ENCODE measurements around the gene HOXD13. TPM values are rescaled to one million over a fixed set of nuclear protein-coding genes. Genes with fewer than 3 reads are reported as not detected.

Gene HOXD13
- total RNA-seq, 2 experiments from 2014 or later, result not detected

DNA sequence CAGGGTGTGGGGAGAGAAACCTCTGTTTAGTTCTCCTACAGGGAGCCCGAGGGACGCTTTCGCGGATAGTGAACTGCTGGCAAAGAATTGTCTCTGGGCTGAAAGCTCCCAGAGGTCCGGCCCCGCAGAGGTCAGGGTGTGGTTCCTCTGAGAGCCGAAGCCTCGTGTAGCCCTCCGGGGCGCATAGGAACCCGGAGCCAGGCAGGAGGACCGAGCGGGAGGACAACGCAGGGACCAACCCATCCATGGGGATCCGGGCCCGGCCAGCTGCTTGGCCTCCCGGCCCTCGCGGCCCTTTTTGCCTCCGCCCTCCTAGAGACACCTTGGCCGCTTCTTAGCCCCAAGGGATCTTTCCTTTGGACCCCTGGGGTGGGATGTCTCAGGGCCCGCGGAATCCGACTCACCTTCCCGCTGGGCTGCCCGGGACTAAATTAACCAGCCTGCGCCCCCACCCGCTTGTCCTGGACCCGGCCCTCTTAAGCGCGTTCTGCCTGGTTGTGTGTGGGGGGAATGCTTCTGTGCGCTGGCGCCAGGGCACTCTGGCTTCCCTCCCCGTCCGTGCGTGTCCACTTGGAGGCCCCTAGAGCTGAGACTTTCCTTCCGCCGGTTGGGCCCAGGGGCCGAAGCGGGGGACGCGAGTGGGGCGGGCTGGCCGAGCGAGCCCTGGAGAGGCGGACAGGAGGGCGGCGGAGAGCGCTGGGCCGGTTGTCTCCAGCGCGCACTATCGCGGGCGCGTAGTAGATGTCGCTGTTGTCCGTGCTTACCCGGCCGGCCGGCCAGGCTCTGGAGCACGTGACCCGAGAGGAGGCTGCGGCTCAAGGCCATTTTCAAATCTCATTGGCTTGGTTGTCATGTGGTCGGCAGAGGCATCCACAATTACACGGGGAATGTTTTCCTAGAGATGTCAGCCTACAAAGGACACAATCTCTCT, 23.6 kb downstream of the HOXD13 start, which contains the start of gene HOXD10:
HOXD10 (plus strand) TSS at position 896 of the 931 bp plus-strand sequence. CDS start 56 bp downstream, outside the sequence.
- Mint-ChIP-seq H3K36me3 (peaks cover 6% of the 10 kb centered on the region), H3K27me3 (peaks cover 100% of the 10 kb centered on the region), H3K27ac (no peak within 1 kb of the TSS), H3K4me1 (peaks cover 5% of the 10 kb centered on the region), H3K4me3 (no peak within 1 kb of the TSS), H3K9me3 (peaks cover 12% of the 10 kb centered on the region)
- no peak for DNase-seq

DNA sequence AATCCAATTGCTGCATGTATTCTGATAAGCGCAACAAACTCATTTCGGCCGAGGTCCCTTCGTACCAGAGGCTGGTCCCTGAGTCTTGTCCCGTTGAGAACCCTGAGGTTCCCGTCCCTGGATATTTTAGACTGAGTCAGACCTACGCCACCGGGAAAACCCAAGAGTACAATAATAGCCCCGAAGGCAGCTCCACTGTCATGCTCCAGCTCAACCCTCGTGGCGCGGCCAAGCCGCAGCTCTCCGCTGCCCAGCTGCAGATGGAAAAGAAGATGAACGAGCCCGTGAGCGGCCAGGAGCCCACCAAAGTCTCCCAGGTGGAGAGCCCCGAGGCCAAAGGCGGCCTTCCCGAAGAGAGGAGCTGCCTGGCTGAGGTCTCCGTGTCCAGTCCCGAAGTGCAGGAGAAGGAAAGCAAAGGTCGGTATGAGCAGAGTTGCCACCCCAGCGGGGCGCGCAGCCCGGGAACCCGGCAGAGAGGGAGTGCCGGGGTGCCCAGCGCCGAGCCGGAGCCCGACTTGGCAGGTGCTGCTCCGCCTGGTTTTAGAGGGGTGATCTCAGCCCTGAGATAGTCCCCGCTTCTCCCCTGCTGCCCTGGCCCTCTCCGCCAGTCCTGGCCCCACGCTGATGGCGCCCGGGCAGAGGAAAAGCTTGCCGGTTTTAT, 24.8 kb downstream of the HOXD13 start:
- Mint-ChIP-seq H3K27me3 (peaks cover 98% of the 10 kb centered on the region), H3K9me3 (peaks cover 10% of the 10 kb centered on the region), H3K27ac (no peak overlapping the region), H3K4me1 (peaks cover 3% of the 10 kb centered on the region), H3K4me3 (no peak overlapping the region), H3K36me3 (peaks cover 6% of the 10 kb centered on the region)
- DNase-seq, result no peak

DNA sequence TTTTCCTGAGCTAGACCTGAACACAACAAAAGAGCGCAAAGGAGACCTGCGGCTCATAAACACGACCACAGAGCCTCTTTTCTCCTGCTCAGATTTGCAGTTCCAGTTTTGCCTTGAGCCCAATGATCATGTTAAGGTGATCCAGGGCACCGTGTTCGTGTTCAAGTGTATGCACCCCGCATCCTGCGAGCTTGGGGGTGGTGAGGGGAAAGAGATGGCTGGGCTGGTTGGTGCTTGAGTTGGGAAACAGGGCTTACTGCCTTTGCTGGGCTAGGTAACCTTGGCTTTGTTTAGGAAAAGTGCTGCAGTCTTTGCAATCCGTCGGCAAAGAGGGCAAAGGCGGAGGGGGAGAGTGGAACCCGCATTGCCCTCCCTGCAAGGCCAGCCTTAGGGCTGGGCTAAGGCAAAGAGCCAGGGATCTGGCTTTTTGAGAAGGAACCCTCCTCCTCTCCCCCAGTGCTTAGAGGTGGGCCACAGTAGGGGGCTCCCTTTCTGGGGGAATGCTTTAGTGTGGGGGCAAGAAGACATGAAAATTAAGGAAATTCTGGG, 25.4 kb downstream of the HOXD13 start:
- DNase-seq, result no peak
- peaks cover 96% of the 10 kb centered on the region for H3K27me3 Mint-ChIP-seq
- H3K4me1 Mint-ChIP-seq, result peaks cover 3% of the 10 kb centered on the region
- H3K36me3 Mint-ChIP-seq, result peaks cover 6% of the 10 kb centered on the region
- no peak overlapping the region for H3K4me3 Mint-ChIP-seq
- peaks cover 10% of the 10 kb centered on the region for H3K9me3 Mint-ChIP-seq
- H3K27ac Mint-ChIP-seq, result no peak overlapping the region

DNA sequence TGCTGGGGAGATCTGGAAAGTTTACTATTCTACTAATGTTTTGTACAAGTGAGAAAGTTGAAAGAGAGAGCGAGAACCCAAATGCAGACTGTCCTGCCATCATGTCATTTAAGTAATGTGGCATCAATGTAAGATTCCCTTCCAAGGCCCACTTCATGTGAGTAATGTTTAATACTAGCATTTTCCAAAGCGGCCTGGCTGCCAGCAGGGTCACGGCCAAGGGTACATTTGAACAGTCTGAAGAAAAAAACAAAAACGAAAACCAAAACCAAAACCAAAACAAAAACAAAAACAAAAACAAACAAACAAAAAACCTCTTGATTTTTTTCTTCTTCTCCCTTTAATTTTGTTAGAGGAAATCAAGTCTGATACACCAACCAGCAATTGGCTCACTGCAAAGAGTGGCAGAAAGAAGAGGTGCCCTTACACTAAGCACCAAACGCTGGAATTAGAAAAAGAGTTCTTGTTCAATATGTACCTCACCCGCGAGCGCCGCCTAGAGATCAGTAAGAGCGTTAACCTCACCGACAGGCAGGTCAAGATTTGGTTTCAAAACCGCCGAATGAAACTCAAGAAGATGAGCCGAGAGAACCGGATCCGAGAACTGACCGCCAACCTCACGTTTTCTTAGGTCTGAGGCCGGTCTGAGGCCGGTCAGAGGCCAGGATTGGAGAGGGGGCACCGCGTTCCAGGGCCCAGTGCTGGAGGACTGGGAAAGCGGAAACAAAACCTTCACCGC, 26.2 kb downstream of the HOXD13 start:
- Mint-ChIP-seq H3K36me3 (peaks cover 6% of the 10 kb centered on the region), H3K4me1 (peaks cover 5% of the 10 kb centered on the region), H3K27me3 (peaks cover 95% of the 10 kb centered on the region), H3K9me3 (peaks cover 8% of the 10 kb centered on the region), H3K4me3 (no peak overlapping the region), H3K27ac (no peak overlapping the region)
- DNase-seq, result no peak

DNA sequence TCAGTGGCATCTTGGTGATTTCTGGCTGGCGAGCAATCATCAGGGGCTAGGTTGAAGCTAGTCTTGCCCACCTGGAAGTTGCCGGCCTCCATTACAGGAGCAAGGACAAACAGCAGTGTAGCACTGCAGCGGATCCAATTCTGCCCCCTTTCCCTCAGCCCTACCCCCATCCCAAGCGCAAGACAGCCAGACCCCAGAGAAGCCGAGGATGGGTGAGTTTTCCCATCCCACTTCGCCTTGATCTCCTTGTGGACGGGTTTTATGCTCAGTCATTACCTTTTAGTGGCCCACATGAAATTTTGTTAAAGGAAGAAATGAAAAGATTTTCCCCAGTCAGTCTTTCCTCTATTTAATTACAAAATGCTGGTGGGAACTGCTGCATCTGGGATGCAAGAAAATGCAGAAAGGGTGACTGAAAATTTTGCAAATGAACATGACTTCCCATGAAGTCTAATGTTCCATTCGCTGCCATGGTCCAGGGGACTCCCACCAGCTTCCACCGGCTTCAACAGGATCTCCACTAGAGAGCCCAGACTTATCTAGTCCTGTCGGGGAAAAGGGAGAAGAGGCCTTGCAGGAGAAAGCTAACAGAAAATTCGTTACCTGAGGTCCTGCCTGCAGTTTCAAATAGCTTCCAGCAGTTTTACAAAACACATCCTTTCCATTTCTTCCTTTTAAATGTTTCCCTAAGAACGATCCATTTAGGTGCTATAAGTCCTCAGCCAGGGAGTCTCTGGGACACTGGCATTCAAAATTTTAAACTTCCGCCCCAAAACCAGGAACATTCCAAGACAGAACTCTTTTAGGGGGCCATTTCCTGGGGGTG, 28.1 kb downstream of the HOXD13 start:
- peaks cover 6% of the 10 kb centered on the region for H3K9me3 Mint-ChIP-seq
- DNase-seq, result no peak
- H3K4me3 Mint-ChIP-seq, result no peak overlapping the region
- H3K27ac Mint-ChIP-seq, result no peak overlapping the region
- peaks cover 6% of the 10 kb centered on the region for H3K36me3 Mint-ChIP-seq
- peaks cover 7% of the 10 kb centered on the region for H3K4me1 Mint-ChIP-seq
- H3K27me3 Mint-ChIP-seq, result peaks cover 95% of the 10 kb centered on the region

DNA sequence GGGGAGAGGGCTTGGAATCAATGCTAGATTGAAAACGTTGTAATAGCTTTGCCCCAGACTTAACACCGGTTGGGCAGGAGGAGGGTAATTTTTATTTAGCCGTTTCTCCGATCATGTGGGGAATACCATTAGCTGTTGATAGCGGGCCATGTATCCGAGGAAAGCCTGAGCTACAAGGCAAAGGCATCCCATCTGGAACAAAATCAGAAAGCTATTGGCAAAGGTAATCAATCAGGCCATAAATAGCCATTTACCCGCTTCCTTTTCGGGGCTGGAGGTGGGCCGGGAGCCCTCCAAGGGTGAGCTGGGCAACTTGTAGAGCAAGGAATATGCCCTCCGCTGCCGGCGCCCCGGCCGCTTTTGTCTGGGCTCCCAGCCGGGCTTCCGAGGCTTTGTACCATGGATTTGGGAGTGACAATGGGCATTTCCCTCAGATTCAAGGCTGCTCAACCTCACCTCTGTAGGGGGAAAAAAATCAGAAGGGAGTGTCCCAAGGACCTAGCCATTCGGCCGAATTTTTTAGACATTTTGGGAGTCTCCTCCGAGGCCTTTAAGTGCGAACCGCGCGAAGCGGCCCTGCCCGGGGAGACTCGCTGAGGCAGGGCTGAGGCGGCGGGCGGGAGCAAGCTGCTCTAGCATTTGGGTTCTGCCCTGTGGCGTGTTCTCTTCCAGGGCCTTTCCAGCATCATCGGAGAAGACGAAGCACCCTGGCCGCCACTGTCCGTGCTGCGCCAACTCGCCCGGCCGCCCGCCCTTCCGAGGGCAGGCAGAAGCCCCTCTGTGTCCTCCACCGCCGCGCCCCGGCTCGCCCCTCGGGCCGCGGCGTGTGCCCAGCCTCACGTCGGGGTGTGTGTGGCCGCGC, 28.9 kb downstream of the HOXD13 start:
- no peak overlapping the region for H3K4me3 Mint-ChIP-seq
- no peak for DNase-seq
- peaks cover 95% of the 10 kb centered on the region for H3K27me3 Mint-ChIP-seq

DNA sequence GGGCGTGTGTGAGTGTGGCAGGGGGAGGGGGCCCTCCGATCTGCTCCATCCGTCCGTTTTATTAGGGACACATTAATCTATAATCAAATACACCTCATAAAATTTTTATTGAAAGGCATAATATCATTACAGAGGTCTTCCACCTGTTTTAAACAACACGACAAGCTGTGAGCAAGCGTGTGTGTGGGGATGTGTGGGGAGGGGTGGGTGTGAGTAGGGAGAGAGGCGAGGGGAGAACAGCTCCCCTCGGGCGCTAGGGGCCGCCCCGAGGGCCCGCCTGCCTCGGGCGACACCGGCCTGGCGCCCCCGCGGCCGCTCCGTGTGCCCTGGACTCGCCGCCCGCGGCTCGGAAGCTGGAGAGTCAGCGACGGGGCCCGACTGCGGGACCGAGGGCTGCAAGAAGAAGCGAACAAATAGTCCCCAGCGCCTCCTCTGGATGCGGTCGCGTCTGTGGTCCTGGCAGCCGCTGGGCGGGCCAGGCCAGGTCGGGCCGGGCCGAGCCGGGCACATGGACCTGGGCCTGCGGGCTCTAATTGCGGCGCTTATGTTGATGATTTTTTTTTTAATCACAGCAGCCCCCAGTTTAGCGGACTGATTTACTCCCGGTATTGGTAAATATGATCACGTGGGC, 29.6 kb downstream of the HOXD13 start:
- H3K36me3 Mint-ChIP-seq, result peaks cover 2% of the 10 kb centered on the region
- H3K4me1 Mint-ChIP-seq, result peaks cover 9% of the 10 kb centered on the region
- peak overlapping the region; percentile 57 for H3K4me3 Mint-ChIP-seq
- DNase-seq, result no peak
- H3K9me3 Mint-ChIP-seq, result peaks cover 2% of the 10 kb centered on the region
- H3K27ac Mint-ChIP-seq, result no peak overlapping the region
- H3K27me3 Mint-ChIP-seq, result peaks cover 95% of the 10 kb centered on the region

More for the DNA sequence above, 28.9 kb downstream of the HOXD13 start:
- H3K4me1 Mint-ChIP-seq, result peaks cover 7% of the 10 kb centered on the region
- no peak overlapping the region for H3K27ac Mint-ChIP-seq
- peaks cover 6% of the 10 kb centered on the region for H3K36me3 Mint-ChIP-seq
- peaks cover 5% of the 10 kb centered on the region for H3K9me3 Mint-ChIP-seq

DNA sequence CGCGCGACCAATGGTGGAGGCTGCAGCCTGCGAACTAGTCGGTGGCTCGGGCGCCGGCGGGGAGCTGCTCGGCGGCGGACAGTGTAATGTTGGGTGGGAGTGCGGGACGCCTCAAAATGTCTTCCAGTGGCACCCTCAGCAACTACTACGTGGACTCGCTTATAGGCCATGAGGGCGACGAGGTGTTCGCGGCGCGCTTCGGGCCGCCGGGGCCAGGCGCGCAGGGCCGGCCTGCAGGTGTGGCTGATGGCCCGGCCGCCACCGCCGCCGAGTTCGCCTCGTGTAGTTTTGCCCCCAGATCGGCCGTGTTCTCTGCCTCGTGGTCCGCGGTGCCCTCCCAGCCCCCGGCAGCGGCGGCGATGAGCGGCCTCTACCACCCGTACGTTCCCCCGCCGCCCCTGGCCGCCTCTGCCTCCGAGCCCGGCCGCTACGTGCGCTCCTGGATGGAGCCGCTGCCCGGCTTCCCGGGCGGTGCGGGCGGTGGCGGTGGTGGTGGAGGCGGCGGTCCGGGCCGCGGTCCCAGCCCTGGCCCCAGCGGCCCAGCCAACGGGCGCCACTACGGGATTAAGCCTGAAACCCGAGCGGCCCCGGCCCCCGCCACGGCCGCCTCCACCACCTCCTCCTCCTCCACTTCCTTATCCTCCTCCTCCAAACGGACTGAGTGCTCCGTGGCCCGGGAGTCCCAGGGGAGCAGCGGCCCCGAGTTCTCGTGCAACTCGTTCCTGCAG, 30.3 kb downstream of the HOXD13 start, which contains the start of gene HOXD9:
HOXD9 (plus strand) TSS at position 37 of the 728 bp plus-strand sequence; CDS start at position 87, 50 bp downstream.
- peak within 1 kb of the TSS; percentile 57 for H3K4me3 Mint-ChIP-seq

DNA sequence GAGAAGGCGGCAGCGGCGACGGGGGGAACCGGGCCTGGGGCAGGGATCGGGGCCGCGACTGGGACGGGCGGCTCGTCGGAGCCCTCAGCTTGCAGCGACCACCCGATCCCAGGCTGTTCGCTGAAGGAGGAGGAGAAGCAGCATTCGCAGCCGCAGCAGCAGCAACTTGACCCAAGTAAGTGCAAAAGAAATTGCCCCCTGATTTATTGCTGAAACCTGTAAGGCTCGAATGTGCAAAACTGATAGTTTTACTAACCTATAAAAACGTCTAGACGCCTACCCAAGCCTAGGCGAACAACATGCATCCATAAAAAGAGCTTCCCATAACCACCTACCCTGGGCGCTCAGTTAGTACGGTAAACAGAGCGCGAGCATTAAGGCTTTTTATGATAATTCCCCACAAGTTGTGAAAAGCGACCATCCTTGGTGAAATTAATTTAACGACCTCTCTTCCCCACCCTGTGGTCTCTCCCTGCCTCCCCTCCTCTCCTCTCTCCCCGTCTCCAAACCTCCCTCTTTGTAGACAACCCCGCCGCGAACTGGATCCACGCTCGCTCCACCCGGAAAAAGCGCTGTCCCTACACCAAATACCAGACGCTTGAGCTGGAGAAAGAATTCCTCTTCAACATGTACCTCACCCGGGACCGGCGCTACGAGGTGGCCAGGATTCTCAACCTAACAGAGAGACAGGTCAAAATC, 31.0 kb downstream of the HOXD13 start:
- Mint-ChIP-seq H3K9me3 (peaks cover 2% of the 10 kb centered on the region), H3K4me3 (peak overlapping the region; percentile 29), H3K36me3 (peaks cover 2% of the 10 kb centered on the region), H3K27ac (no peak overlapping the region), H3K27me3 (peaks cover 95% of the 10 kb centered on the region), H3K4me1 (peaks cover 14% of the 10 kb centered on the region)
- DNase-seq, result no peak

More for the DNA sequence above, 30.3 kb downstream of the HOXD13 start, which contains the start of gene HOXD9:
- Mint-ChIP-seq H3K9me3 (peaks cover 2% of the 10 kb centered on the region), H3K36me3 (peaks cover 2% of the 10 kb centered on the region), H3K27me3 (peaks cover 95% of the 10 kb centered on the region), H3K4me1 (peaks cover 9% of the 10 kb centered on the region), H3K27ac (no peak within 1 kb of the TSS)
- no peak for DNase-seq

DNA sequence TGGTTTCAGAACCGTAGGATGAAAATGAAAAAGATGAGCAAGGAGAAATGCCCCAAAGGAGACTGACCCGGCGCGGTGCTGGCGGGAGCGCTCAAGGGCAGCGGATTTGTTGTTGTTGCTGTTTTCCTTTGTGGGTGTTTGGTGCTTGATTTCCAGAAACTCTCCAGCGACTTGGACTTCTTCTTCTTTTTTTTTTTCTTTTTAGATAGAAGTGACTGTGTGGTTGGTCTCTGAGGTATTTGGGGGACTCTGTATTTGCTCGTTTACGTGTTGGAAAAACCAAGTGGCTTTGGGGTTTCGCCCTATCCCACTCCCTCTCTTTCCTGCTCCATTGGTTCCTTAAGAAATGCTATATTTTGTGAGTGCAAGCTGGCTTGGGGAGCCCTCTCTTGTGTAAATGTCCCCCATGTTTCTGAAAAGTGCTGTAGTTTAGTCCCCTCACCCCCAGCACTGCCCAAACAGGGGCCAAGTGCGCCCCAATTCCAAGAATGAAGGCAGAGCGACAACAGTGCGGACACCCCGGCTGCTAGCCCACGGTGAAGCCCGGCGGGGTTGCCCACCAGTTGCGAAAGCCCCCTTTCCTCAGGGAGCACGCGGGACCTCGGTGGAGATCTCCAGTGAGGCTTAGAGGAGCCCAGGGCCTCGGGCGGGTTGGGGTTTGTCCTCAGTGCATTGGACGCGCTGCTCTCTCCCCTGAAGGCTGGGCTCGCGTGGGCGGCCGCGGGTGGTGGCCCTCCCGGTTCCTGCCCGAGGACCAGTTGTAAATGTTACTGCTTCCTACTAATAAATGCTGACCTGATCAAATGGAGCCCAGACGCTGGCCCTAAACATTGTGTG, 31.8 kb downstream of the HOXD13 start:
- peaks cover 18% of the 10 kb centered on the region for H3K4me1 Mint-ChIP-seq
- peaks cover 95% of the 10 kb centered on the region for H3K27me3 Mint-ChIP-seq
- no peak overlapping the region for H3K27ac Mint-ChIP-seq
- H3K9me3 Mint-ChIP-seq, result no peaks in the 10 kb centered on the region
- no peaks in the 10 kb centered on the region for H3K36me3 Mint-ChIP-seq
- DNase-seq, result no peak
- H3K4me3 Mint-ChIP-seq, result peak overlapping the region; percentile 29

All from activated naive CD8-positive, alpha-beta T cell treated with anti-CD3 and anti-CD28 coated beads for 36 hours (primary cell).